ENCODE data around the gene GIGYF2.

GIGYF2 gene

GRCh38 chr2:232863996-232864395 lies 166.9 kb downstream of the GIGYF2 start:
- DNase-seq (ENCODE audit: low read depth in 2 of 2, low spot score in 1 of 2) = no peak

GRCh38 chr2:232865165-232865564 lies 168.0 kb downstream of the GIGYF2 start:
- no peak for DNase-seq (ENCODE audit: low read depth in 2 of 2, low spot score in 1 of 2)

GRCh38 chr2:232866104-232866503 lies 169.0 kb downstream of the GIGYF2 start:
- DNase-seq (ENCODE audit: low read depth in 2 of 2, low spot score in 1 of 2) = no peak

- no peak for DNase-seq (ENCODE audit: low read depth in 2 of 2, low spot score in 1 of 2)
Measured at GRCh38 chr2:232869138-232870017, 172.2 kb downstream of the GIGYF2 start.

- no peak for DNase-seq (ENCODE audit: low read depth in 2 of 2, low spot score in 1 of 2)
Measured at GRCh38 chr2:232870018-232870765, 173.1 kb downstream of the GIGYF2 start, which contains the start of gene SNORC. TSS of gene SNORC (plus strand) at chr2:232870264. CDS start at chr2:232870342, 78 bp downstream.

- DNase-seq (ENCODE audit: low read depth in 2 of 2, low spot score in 1 of 2) = no peak
Measured at GRCh38 chr2:232870766-232871371, 173.7 kb downstream of the GIGYF2 start.

GRCh38 chr2:232871418-232871834 lies 174.3 kb downstream of the GIGYF2 start:
- no peak for DNase-seq (ENCODE audit: low read depth in 2 of 2, low spot score in 1 of 2)

- DNase-seq (ENCODE audit: low read depth in 2 of 2, low spot score in 1 of 2) = no peak
Measured at GRCh38 chr2:232871835-232872736, 175.0 kb downstream of the GIGYF2 start.

- DNase-seq (ENCODE audit: low read depth in 2 of 2, low spot score in 1 of 2) = no peak
Measured at GRCh38 chr2:232872826-232873225, 175.7 kb downstream of the GIGYF2 start.

GRCh38 chr2:232873292-232873908 lies 176.3 kb downstream of the GIGYF2 start:
- DNase-seq (ENCODE audit: low read depth in 2 of 2, low spot score in 1 of 2) = no peak

- DNase-seq (ENCODE audit: low read depth in 2 of 2, low spot score in 1 of 2) = no peak
Measured at GRCh38 chr2:232873909-232874641, 176.9 kb downstream of the GIGYF2 start.

- DNase-seq (ENCODE audit: low read depth in 2 of 2, low spot score in 1 of 2) = no peak
Measured at GRCh38 chr2:232874677-232875223, 177.6 kb downstream of the GIGYF2 start.

- no peak for DNase-seq (ENCODE audit: low read depth in 2 of 2, low spot score in 1 of 2)
Measured at GRCh38 chr2:232875256-232876121, 178.4 kb downstream of the GIGYF2 start.

- DNase-seq (ENCODE audit: low read depth in 2 of 2, low spot score in 1 of 2) = no peak
Measured at GRCh38 chr2:232876161-232876977, 179.2 kb downstream of the GIGYF2 start.

- no peak for DNase-seq (ENCODE audit: low read depth in 2 of 2, low spot score in 1 of 2)
Measured at GRCh38 chr2:232876978-232877441, 179.9 kb downstream of the GIGYF2 start.

- no peak for DNase-seq (ENCODE audit: low read depth in 2 of 2, low spot score in 1 of 2)
Measured at GRCh38 chr2:232877940-232878511, 180.9 kb downstream of the GIGYF2 start.
